Erythroblast (primary cell): ENCODE data around the gene FGD3.

Source experiments
- GATA1 ChIP-seq: IDR thresholded peaks from 2 replicates; pipeline ENCODE4 v1.6.1; 2011; ENCODE audit warnings: low read depth, mild to moderate bottlenecking, control low read depth, low read length, moderate library complexity
- POLR2A ChIP-seq: IDR thresholded peaks from 2 replicates; pipeline ENCODE4 v1.6.1; 2011; ENCODE audit warnings: mild to moderate bottlenecking, low read length

DNA sequence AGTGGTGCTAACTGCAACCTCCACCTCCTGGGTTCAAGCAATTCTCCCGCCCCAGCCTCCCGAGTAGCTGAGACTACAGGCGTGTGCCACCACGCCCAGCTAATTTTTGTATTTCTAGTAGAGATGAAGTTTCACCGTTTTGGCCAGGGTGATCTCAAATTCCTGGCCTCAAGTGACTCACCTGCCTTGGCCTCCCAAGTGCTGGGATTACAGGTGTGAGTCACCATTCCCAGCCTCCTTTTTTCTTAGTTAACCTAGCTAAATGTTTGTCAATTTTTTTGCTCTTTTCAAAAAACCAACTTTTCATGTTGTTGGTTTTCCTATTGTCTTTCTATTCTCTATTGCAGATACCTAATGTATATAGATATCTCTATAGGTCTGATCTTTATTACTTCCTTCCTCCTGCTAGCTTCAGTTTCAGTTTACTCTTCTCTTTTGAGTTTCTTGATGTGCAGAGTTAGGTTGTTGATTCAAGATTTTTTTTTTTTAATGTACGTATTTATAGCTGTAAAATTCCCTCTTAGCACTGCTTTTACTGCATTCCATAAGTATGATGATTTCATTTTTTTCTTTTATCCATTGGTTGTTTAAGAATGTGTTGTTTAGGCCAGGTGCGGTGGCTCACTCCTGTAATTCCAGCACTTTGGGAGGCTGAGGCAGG, 32.9 kb downstream of the FGD3 start:
- TF ChIP-seq POLR2A (no peak), GATA1 (no peak)
